MM.1S (cell line): Measurements from ENCODE around the gene PRIMA1.

Experiments
- EZH2 ChIP-seq: fragments of 300-600 bp; sonication (generic); optimal IDR thresholded peaks from 2 replicates; pipeline ENCODE3; 2017; ENCODE audit warnings: low read depth, mild to moderate bottlenecking, antibody characterized with exemption, low read length, mixed read lengths
- TF ChIP-seq, protein P1 (sequence below): fragments of 300-600 bp; sonication (generic); IDR thresholded peaks from 2 replicates; pipeline ENCODE4 v1.5.1; 2016; ENCODE audit warnings: antibody characterized with exemption, low read length, mixed read lengths

GRCh38 chr14:93732524-93732923 lies 55.8 kb downstream of the PRIMA1 start:
- TF ChIP-seq, protein P1, sequence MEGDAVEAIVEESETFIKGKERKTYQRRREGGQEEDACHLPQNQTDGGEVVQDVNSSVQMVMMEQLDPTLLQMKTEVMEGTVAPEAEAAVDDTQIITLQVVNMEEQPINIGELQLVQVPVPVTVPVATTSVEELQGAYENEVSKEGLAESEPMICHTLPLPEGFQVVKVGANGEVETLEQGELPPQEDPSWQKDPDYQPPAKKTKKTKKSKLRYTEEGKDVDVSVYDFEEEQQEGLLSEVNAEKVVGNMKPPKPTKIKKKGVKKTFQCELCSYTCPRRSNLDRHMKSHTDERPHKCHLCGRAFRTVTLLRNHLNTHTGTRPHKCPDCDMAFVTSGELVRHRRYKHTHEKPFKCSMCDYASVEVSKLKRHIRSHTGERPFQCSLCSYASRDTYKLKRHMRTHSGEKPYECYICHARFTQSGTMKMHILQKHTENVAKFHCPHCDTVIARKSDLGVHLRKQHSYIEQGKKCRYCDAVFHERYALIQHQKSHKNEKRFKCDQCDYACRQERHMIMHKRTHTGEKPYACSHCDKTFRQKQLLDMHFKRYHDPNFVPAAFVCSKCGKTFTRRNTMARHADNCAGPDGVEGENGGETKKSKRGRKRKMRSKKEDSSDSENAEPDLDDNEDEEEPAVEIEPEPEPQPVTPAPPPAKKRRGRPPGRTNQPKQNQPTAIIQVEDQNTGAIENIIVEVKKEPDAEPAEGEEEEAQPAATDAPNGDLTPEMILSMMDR = no peak
- no peak for TF ChIP-seq EZH2
